K562 (cell line): ENCODE measurements around the gene NUP133. TPM values are rescaled to one million over a fixed set of nuclear protein-coding genes. Genes with fewer than 3 reads are reported as not detected.

Experiments used
- ATAC-seq: fragments of 200-7000 bp; cut with Tn5 transposase; 3 replicates; pipeline ENCODE4 v1.9.1; 2020; ENCODE audit warnings: moderate library complexity
- BruUV-seq: library from RNA; stranded (reverse); fragments of 400-500 nt; replicated peaks from 2 replicates; lab custom pipeline; 2021; lab: Mats Ljungman, UMichigan
- CTCF ChIA-PET: fragments of 300-600 bp; formaldehyde crosslinking; extraction: SDS; loops from one replicate; lab custom pipeline; 2021; ENCODE audit warnings: low intra/inter-chr PET ratio; lab: Yijun Ruan, JAX
- POLR2A ChIA-PET: fragments of 300-600, 350-650 bp; sonication (Branson Sonifier 250); formaldehyde crosslinking; extraction: SDS; loops from one replicate; lab custom pipeline; 2021; ENCODE audit warnings: antibody characterized with exemption, inconsistent platforms; lab: Yijun Ruan, JAX
- DNase-seq, 4 experiments: peaks; one replicate each; pipeline versions ENCODE4 v3.0.0 to v3.0.0-alpha.2; 2011 to 2018; ENCODE audit warnings: low spot score in 3 of 4, mixed read lengths in 3 of 4; ENCODE audit errors: extremely low read depth in 1 of 4
- FAIRE-seq: peaks from 2 replicates; lab custom pipeline; 2011; peaks lifted over from hg19 to GRCh38; lab: Jason Lieb, UNC
- H2AFZ ChIP-seq: 2 replicates; pipeline ENCODE4 v1.6.0; 2011; ENCODE audit warnings: low read depth, low read length, control low read depth, inconsistent platforms
- H3K27ac ChIP-seq: fragments of 200-600 bp; 3 replicates; pipeline ENCODE4 v1.8.0; 2011; ENCODE audit warnings: low read depth, mild to moderate bottlenecking, control low read depth, inconsistent platforms, low read length, moderate library complexity, mixed read lengths; ENCODE audit errors: extremely low read depth
- H3K27me3 ChIP-seq, 2 experiments: fragments of 300-600 bp in 1 of 2; 2 replicates in 1 of 2; 3 replicates in 1 of 2; pipeline versions ENCODE4 v1.6.0 to v1.8.0; 2011; ENCODE audit warnings: inconsistent platforms in 2 of 2, low read length in 2 of 2, mild to moderate bottlenecking in 1 of 2, mixed read lengths in 1 of 2, moderate library complexity in 1 of 2; ENCODE audit not compliant: control insufficient read depth in 2 of 2, insufficient read depth in 2 of 2
- H3K36me3 ChIP-seq: fragments of 300-600 bp; 3 replicates; pipeline ENCODE4 v1.8.0; 2011; ENCODE audit warnings: mild to moderate bottlenecking, low read length, inconsistent platforms; ENCODE audit not compliant: control insufficient read depth, insufficient read depth
- H3K4me1 ChIP-seq, 2 experiments: fragments of 200-600 bp in 1 of 2; replicated peaks in 1 of 2; 2 replicates in 1 of 2; 3 replicates in 1 of 2; pipeline versions ENCODE4 v1.5.1 to v1.8.0; 2011; ENCODE audit warnings: inconsistent platforms in 2 of 2, low read length in 2 of 2, mild to moderate bottlenecking in 1 of 2, mixed read lengths in 1 of 2, moderate library complexity in 1 of 2; ENCODE audit not compliant: control insufficient read depth in 2 of 2, insufficient read depth in 2 of 2
- H3K4me2 ChIP-seq: 2 replicates; pipeline ENCODE4 v1.6.1; 2011; ENCODE audit warnings: low read length, control low read depth, inconsistent platforms, mixed read lengths; ENCODE audit not compliant: insufficient read depth
- H3K4me3 ChIP-seq: fragments of 200-600 bp; sonication (generic), shearing (Covaris generic); 2 replicates; pipeline ENCODE4 v1.5.1; 2016; ENCODE audit warnings: control low read depth, inconsistent platforms
- H3K79me2 ChIP-seq: fragments of 200-600 bp; 3 replicates; pipeline ENCODE4 v1.8.0; 2011; ENCODE audit warnings: low read length, inconsistent platforms; ENCODE audit not compliant: control insufficient read depth, insufficient read depth
- H3K9ac ChIP-seq, 2 experiments: 2 replicates each; pipeline versions ENCODE4 v1.6.0 to v1.6.1; 2011; ENCODE audit warnings: low read depth in 2 of 2, low read length in 2 of 2, control low read depth in 1 of 2, inconsistent platforms in 1 of 2, mild to moderate bottlenecking in 1 of 2, mixed read lengths in 1 of 2; ENCODE audit not compliant: insufficient read depth in 1 of 2
- H3K9me1 ChIP-seq: one replicate; pipeline ENCODE4 v1.6.0; 2011; ENCODE audit warnings: inconsistent platforms, mild to moderate bottlenecking, low read length, moderate library complexity; ENCODE audit not compliant: control insufficient read depth, insufficient read depth
- H3K9me3 ChIP-seq: replicated peaks from 2 replicates; pipeline ENCODE4 v1.5.1; 2011; ENCODE audit warnings: low read depth, low read length, inconsistent platforms; ENCODE audit not compliant: control insufficient read depth, insufficient read depth
- H4K20me1 ChIP-seq: replicated peaks from 2 replicates; pipeline ENCODE4 v1.6.1; 2011; ENCODE audit warnings: low read length, inconsistent platforms, mixed read lengths; ENCODE audit not compliant: control insufficient read depth, insufficient read depth
- CEBPB ChIP-seq: fragments of 450-650 bp; IDR thresholded peaks from 2 replicates; pipeline ENCODE4 v1.6.1; 2016; ENCODE audit warnings: missing genetic modification characterization, missing compliant biosample characterization
- FOXJ3 ChIP-seq: sonication (generic); formaldehyde crosslinking; IDR thresholded peaks from 2 replicates; pipeline ENCODE4 v1.4.0; 2020; ENCODE audit warnings: mild to moderate bottlenecking, missing genetic modification reagents
- KDM2B ChIP-seq: fragments of 250-450 bp; sonication (Bioruptor Pico); IDR thresholded peaks from 2 replicates; pipeline ENCODE4 v1.8.0; 2021; ENCODE audit warnings: mild to moderate bottlenecking, moderate library complexity
- MAFF ChIP-seq: IDR thresholded peaks from 2 replicates; pipeline ENCODE4 v1.6.1; 2012; ENCODE audit warnings: low read length, improper control_type of control experiment
- NFATC3 ChIP-seq: fragments of 450-650 bp; IDR thresholded peaks from 2 replicates; pipeline ENCODE4 v1.6.1; 2017; ENCODE audit warnings: mild to moderate bottlenecking
- SMARCA5 ChIP-seq: fragments of 450-650 bp; IDR thresholded peaks from 2 replicates; pipeline ENCODE4 v1.6.1; 2016
- ZNF124 ChIP-seq: sonication (generic); formaldehyde crosslinking; IDR thresholded peaks from 2 replicates; pipeline ENCODE4 v1.8.1; 2022; ENCODE audit warnings: missing genetic modification reagents
- WGBS: fragments of 100-300 bp; shearing (Covaris generic); methylation state at CpG from one replicate; pipeline ENCODE4 v1.1.6; 2016; ENCODE audit warnings: low coverage, mixed read lengths; ENCODE audit not compliant: insufficient coverage; ENCODE audit errors: missing lambda C conversion rate; 5-methylcytosine and 5-hydroxymethylcytosine counted together
- in situ Hi-C: fragments of 300-500 bp; cut with MboI; formaldehyde crosslinking; loops from 4 replicates; pipeline ENCODE4 v1.15.0; 2018; ENCODE audit warnings: inconsistent platforms, mixed read lengths
- intact Hi-C: fragments of 100-400 bp; cut with micrococcal nuclease; formaldehyde crosslinking; loops from 2 replicates; pipeline ENCODE4 v1.14.2; 2022
- polyA plus RNA-seq, 8 experiments: library from polyadenylated mRNA; depleted of rRNA in 4 of 8; stranded (reverse) in 5 of 8; unstranded in 3 of 8; fragments of >200 nt; fragmentation: Nextera tagmentation in 2 of 8; fragmentation: Illumina TruSeq in 1 of 8; extraction: Ambion mirVana in 2 of 8; extraction: Trizol in 1 of 8; gene quantifications; 2 replicates each; pipeline versions ENCODE4 v1.2.1 to v1.2.3, GENCODE V29; 2011 to 2014; ENCODE audit warnings: inconsistent platforms in 1 of 8, missing spikeins in 1 of 8
- total RNA-seq, 7 experiments: library from RNA; depleted of rRNA in 6 of 7; stranded (reverse); fragments of >200 nt in 6 of 7; fragmentation: Illumina TruSeq in 2 of 7; extraction: Trizol in 2 of 7; gene quantifications; 2 replicates each; pipeline versions ENCODE4 v1.2.1 to v1.2.3, GENCODE V29; 2011 to 2021; ENCODE audit warnings: low replicate concordance in 1 of 7
- TF ChIP-seq, protein P1 (sequence below): IDR thresholded peaks from 2 replicates; pipeline ENCODE4 v1.6.1; 2014; ENCODE audit warnings: antibody characterized with exemption
- TF ChIP-seq, protein P2 (sequence below), 2 experiments: fragments of 250-450 bp in 1 of 2; fragments of 450-650 bp in 1 of 2; sonication (Bioruptor Pico) in 1 of 2; IDR thresholded peaks; 2 replicates each; pipeline versions ENCODE4 v1.6.1 to v1.8.0; 2016 to 2021; ENCODE audit warnings: mild to moderate bottlenecking in 2 of 2, moderate library complexity in 2 of 2, missing compliant biosample characterization in 1 of 2, missing genetic modification characterization in 1 of 2
- TF ChIP-seq, protein P3 (sequence below), 2 experiments: IDR thresholded peaks; 2 replicates each; pipeline ENCODE4 v1.6.1; 2011; ENCODE audit warnings: borderline replicate concordance in 1 of 2, control low read depth in 1 of 2, low read depth in 1 of 2, low read length in 1 of 2, mild to moderate bottlenecking in 1 of 2, mixed read lengths in 1 of 2, moderate library complexity in 1 of 2; ENCODE audit not compliant: insufficient read depth in 1 of 2, insufficient read length in 1 of 2, poor library complexity in 1 of 2, severe bottlenecking in 1 of 2; ENCODE audit errors: extremely low read depth in 1 of 2

NUP133 gene
- total and polyA plus RNA-seq, 9 of the 15 experiments (the other 6 are each of a cell fraction or from before 2014, with no cell fraction given): 21.7 to 85.1 (median 61.3) TPM

DNA sequence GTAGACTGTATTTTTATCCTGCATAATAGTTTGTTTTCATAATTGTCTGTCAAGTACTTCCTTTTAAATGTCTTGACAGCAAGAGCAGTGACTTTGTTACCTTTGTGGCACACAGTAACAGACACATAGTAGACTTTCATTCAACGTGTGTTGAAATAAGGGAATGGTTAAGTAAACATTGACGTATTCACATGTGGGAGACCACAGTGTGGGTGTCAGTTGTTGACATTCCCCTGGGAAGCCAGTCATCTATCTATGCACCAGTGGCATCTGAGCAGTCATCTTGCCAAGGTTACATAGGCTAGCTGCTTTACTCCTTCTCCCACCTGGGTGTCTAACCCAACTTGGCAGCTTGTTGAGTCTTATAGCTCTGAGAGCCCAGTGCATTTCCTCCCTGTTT is 1.4 kb upstream of the NUP133 start:
- FAIRE-seq (no peak), ATAC-seq (no peak), DNase-seq (peak; percentile 20 to 42 (median 33))
- intact Hi-C loops: loop anchor here (2.0 to 5.0 kb wide), 4 partner anchors 45 to 237 kb away; partner anchors contain the start of genes CCSAP, RAB4A, TAF5L and URB2
- H3K4me1 ChIP-seq: peaks cover 6 to 16% of the 10 kb centered on the region in 2 experiments; a peak in 3 of 5 replicates
- peaks cover 11% of the 10 kb centered on the region; the same call in 2 of the 3 replicates for H3K36me3 ChIP-seq
- ChIA-PET POLR2A (interaction anchor here (1.2 to 6.0 kb wide), 7 partner anchors 8 to 232 kb away, joined by 3 to 45 read pairs (median 9); no protein-coding TSS in a partner anchor), CTCF (no interaction called here)
- H3K27ac ChIP-seq: no peak overlapping the region; the same call in 2 of the 3 replicates
- peak overlapping the region; percentile 99 for H3K4me2 ChIP-seq
- no peaks in the 10 kb centered on the region for H3K9me1 ChIP-seq
- no TSS peak for BruUV-seq
- no peaks in the 10 kb centered on the region for H4K20me1 ChIP-seq
- 22% methylated on average over 2 of the region's 2 CpGs for WGBS
- H3K27me3 ChIP-seq: no peaks in the 10 kb centered on the region
- H3K79me2 ChIP-seq: peaks cover 29% of the 10 kb centered on the region
- peak overlapping the region in 1 of 2 experiments; percentile 97; a peak in 1 of 4 replicates for H3K9ac ChIP-seq
- no peaks in the 10 kb centered on the region for H3K9me3 ChIP-seq
- no peak overlapping the region for H3K4me3 ChIP-seq
- H2AFZ ChIP-seq: peak overlapping the region; percentile 100
- in situ Hi-C loops: no loop called here
- TF ChIP-seq KDM2B (CRISPR knock-in tag) (no peak), NFATC3 (no peak), MAFF (no peak), ZNF124 (CRISPR knock-in tag) (no peak), CEBPB (tag) (peak; percentile 16; the same call in 1 of the 2 replicates), SMARCA5 (no peak), FOXJ3 (no peak)
- TF ChIP-seq, protein P1, sequence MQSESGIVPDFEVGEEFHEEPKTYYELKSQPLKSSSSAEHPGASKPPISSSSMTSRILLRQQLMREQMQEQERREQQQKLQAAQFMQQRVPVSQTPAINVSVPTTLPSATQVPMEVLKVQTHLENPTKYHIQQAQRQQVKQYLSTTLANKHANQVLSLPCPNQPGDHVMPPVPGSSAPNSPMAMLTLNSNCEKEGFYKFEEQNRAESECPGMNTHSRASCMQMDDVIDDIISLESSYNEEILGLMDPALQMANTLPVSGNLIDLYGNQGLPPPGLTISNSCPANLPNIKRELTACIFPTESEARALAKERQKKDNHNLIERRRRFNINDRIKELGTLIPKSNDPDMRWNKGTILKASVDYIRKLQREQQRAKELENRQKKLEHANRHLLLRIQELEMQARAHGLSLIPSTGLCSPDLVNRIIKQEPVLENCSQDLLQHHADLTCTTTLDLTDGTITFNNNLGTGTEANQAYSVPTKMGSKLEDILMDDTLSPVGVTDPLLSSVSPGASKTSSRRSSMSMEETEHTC: no peak
- TF ChIP-seq, protein P2, sequence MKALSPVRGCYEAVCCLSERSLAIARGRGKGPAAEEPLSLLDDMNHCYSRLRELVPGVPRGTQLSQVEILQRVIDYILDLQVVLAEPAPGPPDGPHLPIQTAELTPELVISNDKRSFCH (CRISPR knock-in tag; IDR thresholded peaks at IDR 0.05): no peak
- TF ChIP-seq, protein P2 (tag; IDR thresholded peaks at IDR 0.05): no peak
- TF ChIP-seq, protein P3, sequence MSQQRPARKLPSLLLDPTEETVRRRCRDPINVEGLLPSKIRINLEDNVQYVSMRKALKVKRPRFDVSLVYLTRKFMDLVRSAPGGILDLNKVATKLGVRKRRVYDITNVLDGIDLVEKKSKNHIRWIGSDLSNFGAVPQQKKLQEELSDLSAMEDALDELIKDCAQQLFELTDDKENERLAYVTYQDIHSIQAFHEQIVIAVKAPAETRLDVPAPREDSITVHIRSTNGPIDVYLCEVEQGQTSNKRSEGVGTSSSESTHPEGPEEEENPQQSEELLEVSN (IDR thresholded peaks at IDR 0.05; ENCODE audit: borderline replicate concordance in 1 of 2, extremely low read depth in 1 of 2, insufficient read depth in 1 of 2, insufficient read length in 1 of 2, low read depth in 1 of 2, low read length in 1 of 2, poor library complexity in 1 of 2, severe bottlenecking in 1 of 2): no peak
